DOHH2 (cell line): ENCODE results near the gene FSTL4.

Source experiments
- CTCF ChIP-seq: fragments of 200-600 bp; sonication (generic); IDR thresholded peaks from one replicate; pipeline ENCODE4 v1.5.1; 2014; ENCODE audit warnings: antibody characterized with exemption, mild to moderate bottlenecking, low read depth, low read length; ENCODE audit not compliant: poor library complexity, severe bottlenecking
- EZH2phosphoT487 ChIP-seq: fragments of 200-600 bp; sonication (generic); IDR thresholded peaks from 2 replicates; pipeline ENCODE4 v1.6.1; 2017; ENCODE audit warnings: borderline replicate concordance, mild to moderate bottlenecking, antibody characterized with exemption, low read length, moderate library complexity, mixed read lengths

GRCh38 chr5:133228316-133228715 is 384.0 kb downstream of the FSTL4 start:
- TF ChIP-seq CTCF = no peak
- no peak for TF ChIP-seq EZH2phosphoT487
